Measurements from ENCODE around the gene USP20. TPM values are rescaled to one million over a fixed set of nuclear protein-coding genes. Genes with fewer than 3 reads are reported as not detected.

Gene USP20
- total and polyA plus RNA-seq, 4 donors, result 8.2 to 19.8 (median 10.3) TPM

- Histone ChIP-seq H3K9me3 (ENCODE audit: control insufficient read depth in 4 of 4, low read length in 3 of 4) (no peaks in the 10 kb centered on the region), H3K4me3 (ENCODE audit: low read depth in 1 of 3, low read length in 3 of 3) (no peak overlapping the region), H3K27me3 (ENCODE audit: control insufficient read depth in 4 of 4, insufficient read depth in 4 of 4, low read length in 3 of 4) (no peaks in the 10 kb centered on the region), H3K27ac (ENCODE audit: low read depth in 1 of 2, low read length in 2 of 2) (no peak overlapping the region), H3K4me1 (ENCODE audit: control insufficient read depth in 4 of 4, insufficient read depth in 4 of 4, low read length in 3 of 4) (peaks cover 0 to 3% (median 0%) of the 10 kb centered on the region in 4 donors), H3K36me3 (ENCODE audit: control insufficient read depth in 4 of 4, insufficient read depth in 3 of 4, low read depth in 1 of 4, low read length in 3 of 4) (peaks cover 13 to 55% (median 25%) of the 10 kb centered on the region in 4 donors), H3K9ac (ENCODE audit: low read depth in 1 of 2, low read length in 2 of 2) (no peak overlapping the region)
- WGBS, result 75% methylated on average over 11 of the region's 11 CpGs
- TF ChIP-seq EGR1 (IDR thresholded peaks at IDR 0.05; ENCODE audit: low read depth in 2 of 2), result no peak
- TF ChIP-seq ZBTB33 (IDR thresholded peaks at IDR 0.05), result no peak
- no peak for TF ChIP-seq RAD21 (IDR thresholded peaks at IDR 0.05)
- peak; percentile 32 for DNase-seq (ENCODE audit: low spot score)
Measured at GRCh38 chr9:129860653-129861446, 25.6 kb downstream of the USP20 start.

GRCh38 chr9:129861447-129861827, 26.2 kb downstream of the USP20 start:
- TF ChIP-seq RXRA (IDR thresholded peaks at IDR 0.05) (no peak), GABPA (IDR thresholded peaks at IDR 0.05 in 1 of 2, conservative IDR thresholded peaks at IDR 0.05 in 1 of 2) (no peak), YY1 (IDR thresholded peaks at IDR 0.05) (no peak), TAF1 (conservative IDR thresholded peaks at IDR 0.05) (no peak), NR2F2 (IDR thresholded peaks at IDR 0.05) (no peak)
- TF ChIP-seq, protein P1, sequence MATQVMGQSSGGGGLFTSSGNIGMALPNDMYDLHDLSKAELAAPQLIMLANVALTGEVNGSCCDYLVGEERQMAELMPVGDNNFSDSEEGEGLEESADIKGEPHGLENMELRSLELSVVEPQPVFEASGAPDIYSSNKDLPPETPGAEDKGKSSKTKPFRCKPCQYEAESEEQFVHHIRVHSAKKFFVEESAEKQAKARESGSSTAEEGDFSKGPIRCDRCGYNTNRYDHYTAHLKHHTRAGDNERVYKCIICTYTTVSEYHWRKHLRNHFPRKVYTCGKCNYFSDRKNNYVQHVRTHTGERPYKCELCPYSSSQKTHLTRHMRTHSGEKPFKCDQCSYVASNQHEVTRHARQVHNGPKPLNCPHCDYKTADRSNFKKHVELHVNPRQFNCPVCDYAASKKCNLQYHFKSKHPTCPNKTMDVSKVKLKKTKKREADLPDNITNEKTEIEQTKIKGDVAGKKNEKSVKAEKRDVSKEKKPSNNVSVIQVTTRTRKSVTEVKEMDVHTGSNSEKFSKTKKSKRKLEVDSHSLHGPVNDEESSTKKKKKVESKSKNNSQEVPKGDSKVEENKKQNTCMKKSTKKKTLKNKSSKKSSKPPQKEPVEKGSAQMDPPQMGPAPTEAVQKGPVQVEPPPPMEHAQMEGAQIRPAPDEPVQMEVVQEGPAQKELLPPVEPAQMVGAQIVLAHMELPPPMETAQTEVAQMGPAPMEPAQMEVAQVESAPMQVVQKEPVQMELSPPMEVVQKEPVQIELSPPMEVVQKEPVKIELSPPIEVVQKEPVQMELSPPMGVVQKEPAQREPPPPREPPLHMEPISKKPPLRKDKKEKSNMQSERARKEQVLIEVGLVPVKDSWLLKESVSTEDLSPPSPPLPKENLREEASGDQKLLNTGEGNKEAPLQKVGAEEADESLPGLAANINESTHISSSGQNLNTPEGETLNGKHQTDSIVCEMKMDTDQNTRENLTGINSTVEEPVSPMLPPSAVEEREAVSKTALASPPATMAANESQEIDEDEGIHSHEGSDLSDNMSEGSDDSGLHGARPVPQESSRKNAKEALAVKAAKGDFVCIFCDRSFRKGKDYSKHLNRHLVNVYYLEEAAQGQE (IDR thresholded peaks at IDR 0.05), result no peak
- TF ChIP-seq, protein P2, sequence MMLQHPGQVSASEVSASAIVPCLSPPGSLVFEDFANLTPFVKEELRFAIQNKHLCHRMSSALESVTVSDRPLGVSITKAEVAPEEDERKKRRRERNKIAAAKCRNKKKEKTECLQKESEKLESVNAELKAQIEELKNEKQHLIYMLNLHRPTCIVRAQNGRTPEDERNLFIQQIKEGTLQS (IDR thresholded peaks at IDR 0.05), result no peak
- TF ChIP-seq, protein P3, sequence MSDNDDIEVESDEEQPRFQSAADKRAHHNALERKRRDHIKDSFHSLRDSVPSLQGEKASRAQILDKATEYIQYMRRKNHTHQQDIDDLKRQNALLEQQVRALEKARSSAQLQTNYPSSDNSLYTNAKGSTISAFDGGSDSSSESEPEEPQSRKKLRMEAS (IDR thresholded peaks at IDR 0.05), result no peak
- DNase-seq (ENCODE audit: low spot score), result peak; percentile 32
- Histone ChIP-seq H3K27me3 (ENCODE audit: control insufficient read depth in 4 of 4, insufficient read depth in 4 of 4, low read length in 3 of 4) (no peaks in the 10 kb centered on the region), H3K9me3 (ENCODE audit: control insufficient read depth in 4 of 4, low read length in 3 of 4) (no peaks in the 10 kb centered on the region), H3K9ac (ENCODE audit: low read depth in 1 of 2, low read length in 2 of 2) (no peak overlapping the region), H3K4me3 (ENCODE audit: low read depth in 1 of 3, low read length in 3 of 3) (no peak overlapping the region), H3K36me3 (ENCODE audit: control insufficient read depth in 4 of 4, insufficient read depth in 3 of 4, low read depth in 1 of 4, low read length in 3 of 4) (peaks cover 13 to 55% (median 26%) of the 10 kb centered on the region in 4 donors), H3K27ac (ENCODE audit: low read depth in 1 of 2, low read length in 2 of 2) (no peak overlapping the region), H3K4me1 (ENCODE audit: control insufficient read depth in 4 of 4, insufficient read depth in 4 of 4, low read length in 3 of 4) (peaks cover 0 to 3% (median 0%) of the 10 kb centered on the region in 4 donors)
- 86% methylated on average over 12 of the region's 12 CpGs for WGBS
